Keratinocyte (primary cell): Measurements from ENCODE around the gene UTP14C.

Experiments
- CTCF ChIP-seq, 3 experiments: IDR thresholded peaks in 1 of 3; conservative IDR thresholded peaks in 1 of 3; optimal IDR thresholded peaks in 1 of 3; 2 replicates in 2 of 3; 3 replicates in 1 of 3; pipeline versions ENCODE3 to v1.5.1; 2011; ENCODE audit warnings: low read length in 3 of 3, mild to moderate bottlenecking in 3 of 3, moderate library complexity in 2 of 3, control low read depth in 1 of 3, inconsistent platforms in 1 of 3; ENCODE audit not compliant: insufficient read depth in 2 of 3; ENCODE audit errors: extremely low read depth in 1 of 3
- EZH2 ChIP-seq: IDR thresholded peaks from one replicate; pipeline ENCODE4 v1.6.1; 2012; ENCODE audit warnings: inconsistent platforms, mild to moderate bottlenecking, low read length, moderate library complexity

GRCh38 chr13:52027832-52028231, 3.3 kb downstream of the UTP14C start:
- no peak for TF ChIP-seq CTCF (optimal IDR thresholded peaks at IDR 0.05 in 1 of 3, IDR thresholded peaks at IDR 0.05 in 1 of 3, conservative IDR thresholded peaks at IDR 0.05 in 1 of 3; ENCODE audit: extremely low read depth in 1 of 3, insufficient read depth in 2 of 3, low read length in 3 of 3)
- TF ChIP-seq EZH2: no peak
